H9 (cell line): ENCODE measurements around the gene ARID1B. TPM values are rescaled to one million over a fixed set of nuclear protein-coding genes. Genes with fewer than 3 reads are reported as not detected.

ENCODE experiments used
- DNase-seq: peaks from one replicate; pipeline ENCODE4 v3.0.0-alpha.2; 2017
- H2AFZ ChIP-seq: one replicate; pipeline ENCODE4 v1.6.1; 2013; ENCODE audit warnings: mild to moderate bottlenecking, low read length, control low read depth, moderate library complexity
- H2AK5ac ChIP-seq: 2 replicates; pipeline ENCODE4 v1.6.1; 2013; ENCODE audit warnings: low read length, control low read depth, mixed read lengths; ENCODE audit not compliant: insufficient read length
- H2BK120ac ChIP-seq: one replicate; pipeline ENCODE4 v1.6.1; 2013; ENCODE audit warnings: low read depth, mild to moderate bottlenecking, low read length, control low read depth, inconsistent platforms; ENCODE audit not compliant: poor library complexity, severe bottlenecking
- H2BK12ac ChIP-seq: 2 replicates; pipeline ENCODE4 v1.6.1; 2013; ENCODE audit warnings: low read length, control low read depth, mixed read lengths, low read depth; ENCODE audit not compliant: insufficient read length
- H2BK15ac ChIP-seq: 2 replicates; pipeline ENCODE4 v1.6.1; 2013; ENCODE audit warnings: low read depth, low read length, control low read depth
- H2BK20ac ChIP-seq: one replicate; pipeline ENCODE4 v1.6.1; 2013; ENCODE audit warnings: low read depth, mild to moderate bottlenecking, low read length, control low read depth, inconsistent platforms; ENCODE audit not compliant: poor library complexity, severe bottlenecking
- H2BK5ac ChIP-seq: 2 replicates; pipeline ENCODE4 v1.6.1; 2013; ENCODE audit warnings: low read length, control low read depth, mixed read lengths; ENCODE audit not compliant: insufficient read length
- H3K14ac ChIP-seq: 2 replicates; pipeline ENCODE4 v1.6.1; 2013; ENCODE audit warnings: low read length, control low read depth; ENCODE audit not compliant: insufficient read depth
- H3K18ac ChIP-seq: 2 replicates; pipeline ENCODE4 v1.6.1; 2013; ENCODE audit warnings: low read depth, mild to moderate bottlenecking, mixed read lengths, low read length, control low read depth; ENCODE audit not compliant: insufficient read length
- H3K23ac ChIP-seq: 2 replicates; pipeline ENCODE4 v1.6.1; 2013; ENCODE audit warnings: low read length, control low read depth, mixed read lengths, low read depth; ENCODE audit not compliant: insufficient read length
- H3K23me2 ChIP-seq: 2 replicates; pipeline ENCODE4 v1.6.1; 2013; ENCODE audit warnings: low read depth, mild to moderate bottlenecking, mixed read lengths, low read length, control low read depth; ENCODE audit not compliant: insufficient read length, poor library complexity, severe bottlenecking
- H3K27ac ChIP-seq: 2 replicates; pipeline ENCODE4 v1.5.1; 2013; ENCODE audit warnings: low read length, control low read depth, mixed read lengths, low read depth; ENCODE audit not compliant: insufficient read length
- H3K27me3 ChIP-seq: 2 replicates; pipeline ENCODE4 v1.6.1; 2013; ENCODE audit warnings: low read length, control low read depth, inconsistent platforms; ENCODE audit not compliant: insufficient read depth
- H3K4ac ChIP-seq: 2 replicates; pipeline ENCODE4 v1.6.1; 2013; ENCODE audit warnings: low read depth, mild to moderate bottlenecking, control low read depth, inconsistent platforms, low read length, moderate library complexity
- H3K4me1 ChIP-seq: 2 replicates; pipeline ENCODE4 v1.6.1; 2013; ENCODE audit warnings: low read length, control low read depth, inconsistent platforms; ENCODE audit not compliant: insufficient read depth
- H3K4me2 ChIP-seq: 2 replicates; pipeline ENCODE4 v1.6.1; 2013; ENCODE audit warnings: low read length, control low read depth, mixed read lengths; ENCODE audit not compliant: insufficient read length, insufficient read depth
- H3K56ac ChIP-seq: 2 replicates; pipeline ENCODE4 v1.6.1; 2013; ENCODE audit warnings: low read depth, mild to moderate bottlenecking, mixed read lengths, low read length, control low read depth; ENCODE audit not compliant: insufficient read length
- H3K79me1 ChIP-seq: 2 replicates; pipeline ENCODE4 v1.6.1; 2013; ENCODE audit warnings: low read depth, mild to moderate bottlenecking, moderate library complexity, low read length, control low read depth, inconsistent platforms; ENCODE audit not compliant: insufficient read depth, poor library complexity, severe bottlenecking
- H3K79me2 ChIP-seq: 2 replicates; pipeline ENCODE4 v1.6.1; 2013; ENCODE audit warnings: low read length, control low read depth, inconsistent platforms; ENCODE audit not compliant: insufficient read depth
- H3K9ac ChIP-seq: 2 replicates; pipeline ENCODE4 v1.6.1; 2013; ENCODE audit warnings: low read length, control low read depth, mixed read lengths; ENCODE audit not compliant: insufficient read length; ENCODE audit errors: extremely low read depth
- H3K9me3 ChIP-seq: one replicate; pipeline ENCODE4 v1.6.1; 2013; ENCODE audit warnings: low read depth, low read length, inconsistent platforms; ENCODE audit not compliant: control insufficient read depth
- H3T11ph ChIP-seq: one replicate; pipeline ENCODE4 v1.6.1; 2013; ENCODE audit warnings: mild to moderate bottlenecking, low read length, control low read depth, inconsistent platforms
- H4K20me1 ChIP-seq: one replicate; pipeline ENCODE4 v1.6.1; 2013; ENCODE audit not compliant: control insufficient read depth, insufficient read length, insufficient read depth
- H4K5ac ChIP-seq: 2 replicates; pipeline ENCODE4 v1.6.1; 2013; ENCODE audit warnings: low read depth, mild to moderate bottlenecking, mixed read lengths, low read length, control low read depth; ENCODE audit not compliant: insufficient read length
- H4K8ac ChIP-seq: replicated peaks from 2 replicates; pipeline ENCODE4 v1.6.1; 2013; ENCODE audit warnings: low read length, control low read depth, mixed read lengths, low read depth; ENCODE audit not compliant: insufficient read length
- H4K91ac ChIP-seq: 2 replicates; pipeline ENCODE4 v1.6.1; 2013; ENCODE audit warnings: low read depth, mild to moderate bottlenecking, moderate library complexity, mixed read lengths, low read length, control low read depth; ENCODE audit not compliant: insufficient read length
- H3K27ac Mint-ChIP-seq, 3 experiments: 2 replicates in 2 of 3; 3 replicates in 1 of 3; pipeline ENCODE4 v1.8.0; 2020 to 2021; ENCODE audit warnings: mixed read lengths in 3 of 3, mild to moderate bottlenecking in 1 of 3, moderate library complexity in 1 of 3
- H3K27me3 Mint-ChIP-seq: 2 replicates; pipeline ENCODE4 v1.8.0; 2021; ENCODE audit warnings: low read depth, mild to moderate bottlenecking, moderate library complexity, mixed read lengths
- H3K36me3 Mint-ChIP-seq, 3 experiments: 2 replicates in 2 of 3; 3 replicates in 1 of 3; pipeline ENCODE4 v1.8.0; 2020 to 2021; ENCODE audit warnings: low read depth in 3 of 3, mixed read lengths in 3 of 3; ENCODE audit not compliant: insufficient read depth in 1 of 3
- H3K4me1 Mint-ChIP-seq, 2 experiments: 2 replicates each; pipeline ENCODE4 v1.8.0; 2020; ENCODE audit warnings: mixed read lengths in 2 of 2
- H3K4me3 Mint-ChIP-seq, 2 experiments: 2 replicates in 1 of 2; 3 replicates in 1 of 2; pipeline ENCODE4 v1.8.0; 2020 to 2021; ENCODE audit warnings: mild to moderate bottlenecking in 2 of 2, mixed read lengths in 2 of 2, moderate library complexity in 1 of 2
- H3K9me3 Mint-ChIP-seq, 2 experiments: 2 replicates in 1 of 2; 3 replicates in 1 of 2; pipeline ENCODE4 v1.8.0; 2020; ENCODE audit warnings: mild to moderate bottlenecking in 2 of 2, mixed read lengths in 2 of 2, moderate library complexity in 1 of 2
- CTCF ChIP-seq: fragments of 200-600 bp; sonication (generic); conservative IDR thresholded peaks from 3 replicates; pipeline ENCODE4 v1.8.0; 2021; ENCODE audit warnings: antibody characterized with exemption, mild to moderate bottlenecking
- WGBS: extraction: QIAGEN DNeasy Blood & Tissue Kit; methylation state at CpG from one replicate; pipeline ENCODE4 v1.1.7; 2013; ENCODE audit warnings: missing lambda C conversion rate, low lambda C conversion rate, mixed read lengths; ENCODE audit not compliant: insufficient read length; ENCODE audit errors: extremely low coverage; 5-methylcytosine and 5-hydroxymethylcytosine counted together
- total RNA-seq: library from RNA; stranded (reverse); gene quantifications from 2 replicates; pipeline ENCODE4 v1.2.1, GENCODE V29; 2021

The ARID1B gene
- total RNA-seq, 1 experiment from 2014 or later = 88.2 TPM

GRCh38 chr6:157021993-157022740, 245.0 kb downstream of the ARID1B start:
- H3K9me3 ChIP-seq = no peaks in the 10 kb centered on the region
- peak overlapping the region; percentile 99 to 100 (median 100) for H3K27ac Mint-ChIP-seq
- WGBS = no CpG with 5 or more reads among the region's 33 CpGs

More at GRCh38 chr6:157021993-157022740, 245.0 kb downstream of the ARID1B start:
- H3K4me1 ChIP-seq = peaks cover 3% of the 10 kb centered on the region; the same call in 1 of the 2 replicates
- H3K36me3 Mint-ChIP-seq = peaks cover 0 to 9% (median 7%) of the 10 kb centered on the region in 3 experiments; a peak in 4 of 7 replicates
- no peak for TF ChIP-seq CTCF
- H2BK15ac ChIP-seq = no peak overlapping the region
- peak overlapping the region; percentile 47; the same call in 1 of the 2 replicates for H3K4ac ChIP-seq
- peak overlapping the region; percentile 42 for H3K56ac ChIP-seq
- H3K4me2 ChIP-seq = peak overlapping the region; percentile 67
- no peaks in the 10 kb centered on the region for H3K27me3 ChIP-seq
- H4K91ac ChIP-seq = no peak overlapping the region
- H3K4me3 Mint-ChIP-seq = peak overlapping the region; percentile 87 to 94
- H3K18ac ChIP-seq = peak overlapping the region; percentile 79
- H3K79me1 ChIP-seq = peaks cover 3% of the 10 kb centered on the region
- no peaks in the 10 kb centered on the region for H4K20me1 ChIP-seq
- H3K79me2 ChIP-seq = peaks cover 12% of the 10 kb centered on the region; the same call in 1 of the 2 replicates
- no peak overlapping the region for H2BK120ac ChIP-seq
- H3K9me3 Mint-ChIP-seq = peaks cover 0 to 10% of the 10 kb centered on the region in 2 experiments; a peak in 2 of 5 replicates
- H3K14ac ChIP-seq = peak overlapping the region; percentile 92
- H2BK12ac ChIP-seq = peak overlapping the region; percentile 18
- H3K4me1 Mint-ChIP-seq = peaks cover 42 to 46% of the 10 kb centered on the region in 2 experiments
- H3K23ac ChIP-seq = no peak overlapping the region
- H3T11ph ChIP-seq = peak overlapping the region; percentile 60
- H3K23me2 ChIP-seq = peaks cover 3% of the 10 kb centered on the region
- H2AK5ac ChIP-seq = no peak overlapping the region
- H3K27ac ChIP-seq = peak overlapping the region; percentile 77
- no peak overlapping the region for H4K8ac ChIP-seq
- H3K9ac ChIP-seq = peak overlapping the region; percentile 92
- H2BK20ac ChIP-seq = no peak overlapping the region
- H2AFZ ChIP-seq = no peak overlapping the region
- peak; percentile 88 for DNase-seq
- no peaks in the 10 kb centered on the region; the same call in 1 of the 2 replicates for H3K27me3 Mint-ChIP-seq
- H2BK5ac ChIP-seq = no peak overlapping the region
- peak overlapping the region; percentile 66 for H4K5ac ChIP-seq
